Upper lobe of left lung (tissue), 4 donors: ENCODE data around the gene FRYL.

Experiments used
- CTCF ChIP-seq, 6 experiments: fragments of 450-650 bp in 4 of 6; fragments of 200-600 bp in 2 of 6; sonication (generic) in 2 of 6; IDR thresholded peaks; one replicate each; pipeline ENCODE4 v1.5.1; 2016 to 2019; ENCODE audit warnings: antibody characterized with exemption in 6 of 6
- EP300 ChIP-seq, 4 donors: sonication (generic); formaldehyde crosslinking; IDR thresholded peaks; one replicate each; pipeline ENCODE4 v1.5.1; 2017; ENCODE audit warnings: antibody characterized with exemption in 4 of 4, control low read depth in 2 of 4
- POLR2A ChIP-seq, 4 donors: fragments of 450-650 bp; IDR thresholded peaks; one replicate each; pipeline ENCODE4 v1.5.1; 2016 to 2017; ENCODE audit warnings: antibody characterized with exemption in 4 of 4, mild to moderate bottlenecking in 2 of 4

DNA sequence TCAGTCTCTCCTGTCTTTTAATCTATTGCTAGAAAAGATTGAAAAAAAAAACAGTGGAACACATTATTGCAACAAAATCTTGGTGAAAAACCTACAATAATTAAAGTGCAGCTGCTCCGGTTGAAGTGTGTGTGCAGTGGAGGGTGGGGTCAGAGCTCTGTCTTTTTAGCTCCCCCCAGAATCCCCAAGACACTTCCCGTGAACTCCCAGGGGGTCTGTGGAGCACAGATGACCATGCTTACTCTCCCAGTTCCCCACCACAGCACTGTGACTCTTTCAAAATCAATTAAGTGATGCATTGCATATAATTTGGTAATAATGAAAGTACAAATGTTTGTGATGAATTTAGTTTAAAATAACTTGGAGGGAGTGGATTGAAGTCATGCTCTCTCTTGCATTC is 312.6 kb downstream of the FRYL start:
- TF ChIP-seq CTCF (IDR thresholded peaks at IDR 0.05), result no peak
- TF ChIP-seq EP300 (IDR thresholded peaks at IDR 0.05), result no peak
- TF ChIP-seq POLR2A (IDR thresholded peaks at IDR 0.05), result no peak
